HG03575 (cell line): ENCODE measurements around the gene GOLGA6L7.
"Not testable (repeated sequence)": the region's sequence is repeated elsewhere in the genome, so short reads cannot be mapped to it uniquely, and the experiment has no call there.

ENCODE experiments used
- ATAC-seq: cut with Tn5 transposase; IDR thresholded peaks from one replicate; pipeline ENCODE4 v1.9.1; 2021; ENCODE audit not compliant: unreplicated experiment, insufficient number of reproducible peaks, low FRiP score; ENCODE audit errors: extremely low read depth

Gene GOLGA6L7

DNA sequence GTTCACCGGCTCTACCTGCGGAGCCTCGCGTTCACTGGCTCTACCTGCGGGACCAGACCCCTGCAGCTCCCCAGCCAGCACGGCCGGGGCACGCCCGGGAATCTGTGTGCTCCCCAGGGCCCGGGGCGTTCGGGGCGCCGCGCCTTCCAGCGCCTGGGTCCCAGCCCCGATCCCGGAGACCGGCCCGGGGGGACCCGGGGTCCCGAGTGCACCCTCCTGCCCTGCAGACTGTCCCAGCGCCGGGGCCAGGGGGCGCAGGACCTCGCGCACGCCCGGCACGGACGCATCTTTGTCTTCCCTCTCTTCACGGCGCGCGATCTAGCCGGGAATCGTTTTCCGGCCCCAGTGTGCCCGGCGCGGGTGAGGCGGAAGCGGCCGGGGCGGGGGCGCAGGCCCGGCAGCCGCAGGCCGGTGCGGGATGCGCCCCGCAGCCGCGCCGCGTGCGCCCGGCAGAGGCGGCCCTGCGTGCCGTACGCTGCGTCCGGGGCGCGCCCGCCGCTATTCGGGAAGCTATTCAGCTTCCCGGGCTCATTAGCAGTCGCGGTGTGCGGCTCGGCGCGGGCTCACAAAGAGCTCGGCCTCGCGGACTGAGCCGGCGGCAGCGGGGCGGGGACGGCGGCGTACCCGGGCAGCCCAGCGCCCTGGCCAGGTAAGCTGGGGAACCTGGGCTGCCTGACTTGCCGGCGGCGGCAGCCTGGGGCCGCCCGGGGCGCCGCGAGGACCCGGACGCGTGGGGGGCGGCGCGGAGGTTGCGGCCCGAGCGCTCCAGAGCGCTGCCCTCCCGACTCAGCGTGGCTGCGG lies 37.4 kb upstream of the GOLGA6L7 start, which contains the start of gene APBA2:
Gene APBA2, plus strand, starts transcription at position 345 of the 801 bp plus-strand sequence. CDS start 167,911 bp downstream, outside the sequence.
- no peak for ATAC-seq

DNA sequence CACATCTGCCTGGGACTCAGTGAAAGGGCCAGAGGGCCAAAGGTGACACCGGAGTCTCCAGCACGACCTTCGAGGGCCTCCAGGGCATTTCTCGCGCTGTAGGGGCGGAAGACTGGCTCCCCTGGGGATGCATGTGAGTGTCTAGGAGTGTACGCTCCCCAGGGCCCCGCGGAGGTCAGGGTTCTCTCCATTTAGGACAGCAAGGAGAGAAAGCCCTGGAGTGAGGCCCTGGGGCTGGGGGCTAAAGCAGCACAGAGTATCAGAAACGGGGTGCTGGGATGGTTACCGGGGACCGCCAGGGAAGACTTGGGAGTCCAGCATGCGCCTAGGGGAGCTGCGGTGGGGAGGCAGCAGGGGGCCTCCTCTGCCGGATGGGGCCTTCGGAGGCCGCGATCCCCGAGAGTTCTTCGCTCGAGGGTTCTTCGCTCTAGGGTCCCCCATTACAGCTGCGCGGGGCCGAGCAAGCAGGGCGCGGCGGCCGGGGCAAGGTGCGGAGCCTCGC lies 36.7 kb upstream of the GOLGA6L7 start:
- no peak for ATAC-seq

DNA sequence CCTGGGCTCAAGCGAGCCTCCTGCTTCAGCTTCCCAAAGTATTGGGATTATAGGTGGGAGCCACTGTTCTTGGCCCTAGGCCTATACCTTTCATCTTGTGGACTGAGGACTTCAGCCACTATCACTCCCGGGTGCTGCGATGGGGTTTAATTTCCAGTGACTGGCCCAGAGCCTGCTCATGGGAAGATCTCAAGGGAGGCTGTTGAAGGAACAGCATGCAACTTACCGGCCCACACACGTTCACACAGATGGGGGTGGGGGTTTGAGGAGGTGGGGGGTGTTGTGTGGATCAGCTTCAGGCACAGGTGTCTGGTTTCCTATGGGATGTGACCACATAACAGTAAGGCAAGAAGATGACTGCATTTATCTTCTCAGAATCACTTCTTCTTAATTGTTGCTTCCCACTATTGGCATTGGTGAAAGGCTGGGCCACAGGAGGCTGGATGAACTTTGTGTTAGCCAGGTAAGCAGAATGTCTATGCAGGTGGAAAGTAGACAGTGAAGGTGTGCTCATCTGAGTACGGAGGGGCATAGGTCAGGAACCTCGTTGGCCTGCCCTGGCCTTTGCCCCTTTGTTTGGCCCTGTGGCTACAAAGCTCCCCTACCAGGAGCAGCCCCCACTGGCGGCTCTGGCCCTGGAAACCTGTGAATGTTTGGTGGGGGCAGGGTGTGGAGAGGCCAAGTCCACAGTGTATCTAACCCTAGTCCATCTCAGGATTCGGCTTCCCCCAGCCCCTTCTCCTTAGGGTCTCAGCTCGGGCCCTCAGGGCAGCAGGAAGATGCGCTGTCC lies 35.9 kb upstream of the GOLGA6L7 start:
- ATAC-seq, result no peak

DNA sequence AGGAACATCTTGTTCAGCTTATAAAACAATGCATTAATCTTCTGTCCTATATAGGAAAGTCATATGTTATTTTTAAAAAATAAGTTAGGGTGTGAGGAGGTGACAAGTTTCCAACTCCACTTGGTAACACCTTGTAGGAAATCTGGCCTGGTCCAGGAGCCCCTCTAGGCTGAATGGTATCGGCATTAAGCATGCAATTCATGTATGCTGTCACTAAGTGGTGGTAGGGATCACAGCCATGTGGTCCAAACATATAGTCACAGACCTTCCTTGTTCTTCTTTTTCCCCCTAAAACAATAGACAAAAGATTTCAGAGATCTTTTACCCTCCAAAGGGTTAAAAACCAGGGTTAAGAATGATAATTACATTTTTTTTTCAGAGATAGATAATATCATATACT lies 33.2 kb upstream of the GOLGA6L7 start:
- no peak for ATAC-seq

DNA sequence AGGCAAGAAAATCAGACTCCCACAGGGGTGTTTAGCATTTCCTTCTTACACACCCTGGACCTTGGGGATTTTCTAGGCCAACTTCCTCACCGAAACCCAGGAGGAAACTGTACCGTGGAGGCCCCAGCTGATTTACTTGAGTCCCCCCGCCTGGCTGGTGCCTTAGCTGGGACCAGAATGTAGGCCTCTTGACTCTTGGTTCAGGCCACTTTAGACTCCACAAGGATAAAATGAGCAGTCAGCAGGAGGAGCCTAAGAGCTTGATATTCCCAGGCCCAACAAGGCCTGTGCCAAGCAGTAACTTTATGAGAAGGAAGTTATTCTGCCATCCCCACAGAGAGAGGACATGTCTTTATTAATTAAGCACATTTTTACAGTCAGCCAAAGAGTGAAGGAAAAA lies 32.7 kb upstream of the GOLGA6L7 start:
- no peak for ATAC-seq

DNA sequence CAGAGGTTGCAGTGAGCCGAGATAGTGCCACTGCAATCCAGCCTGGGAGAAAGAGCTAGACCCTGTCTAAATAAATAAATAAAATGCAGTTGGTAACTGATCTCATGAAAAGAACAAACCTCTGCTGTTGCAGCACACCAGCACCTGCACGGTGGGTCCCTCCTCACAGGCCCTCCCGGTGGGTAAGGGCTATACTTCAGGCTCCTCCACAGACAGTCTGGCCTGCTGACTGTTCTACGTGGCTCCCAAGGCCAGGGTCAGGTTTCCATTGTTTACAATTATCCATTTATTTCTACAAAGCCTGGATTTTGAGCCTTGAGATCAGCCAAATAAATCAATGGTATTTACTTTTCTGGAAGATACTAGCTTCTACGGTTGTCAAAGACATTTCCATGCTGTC lies 32.2 kb upstream of the GOLGA6L7 start:
- no peak for ATAC-seq

DNA sequence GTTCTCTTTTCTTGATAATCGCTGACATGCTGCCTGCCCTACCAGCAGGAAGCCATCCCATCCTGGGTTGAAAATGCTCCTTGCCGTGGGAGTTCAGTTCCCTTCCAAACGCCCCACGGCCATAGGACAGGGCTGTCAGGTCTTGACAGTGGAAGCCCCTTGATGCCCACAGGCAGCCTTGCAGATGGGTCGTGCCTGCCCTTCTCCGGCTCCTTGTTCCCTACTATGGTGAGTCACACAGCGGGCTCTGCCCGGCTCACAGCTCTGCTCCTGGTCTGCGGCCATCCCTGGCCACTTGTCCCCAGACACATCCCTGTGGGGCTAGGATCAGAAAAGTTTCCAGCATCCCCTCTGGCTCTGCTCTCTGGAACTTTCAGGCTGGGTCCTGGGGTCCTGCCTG lies 31.1 kb upstream of the GOLGA6L7 start:
- no peak for ATAC-seq

DNA sequence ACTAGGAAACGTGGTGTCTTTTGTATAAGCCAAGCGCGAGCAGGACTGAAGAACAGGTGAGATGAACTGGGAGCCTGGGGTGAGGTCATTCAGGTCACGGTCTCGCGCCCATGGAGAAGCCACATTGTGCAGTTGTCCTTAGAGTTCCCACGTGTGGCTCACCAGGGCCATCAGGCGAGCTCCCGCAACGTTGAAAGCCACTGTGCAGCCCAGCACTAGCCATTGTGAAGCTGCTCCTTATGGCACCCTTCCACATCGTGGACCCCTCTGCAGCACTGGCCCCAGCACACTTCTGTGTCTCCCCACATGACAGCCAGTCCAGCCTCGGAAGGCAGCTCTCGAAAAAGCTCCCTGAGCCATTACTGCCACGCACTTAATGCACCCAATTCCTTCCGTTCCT lies 29.8 kb upstream of the GOLGA6L7 start:
- no peak for ATAC-seq

DNA sequence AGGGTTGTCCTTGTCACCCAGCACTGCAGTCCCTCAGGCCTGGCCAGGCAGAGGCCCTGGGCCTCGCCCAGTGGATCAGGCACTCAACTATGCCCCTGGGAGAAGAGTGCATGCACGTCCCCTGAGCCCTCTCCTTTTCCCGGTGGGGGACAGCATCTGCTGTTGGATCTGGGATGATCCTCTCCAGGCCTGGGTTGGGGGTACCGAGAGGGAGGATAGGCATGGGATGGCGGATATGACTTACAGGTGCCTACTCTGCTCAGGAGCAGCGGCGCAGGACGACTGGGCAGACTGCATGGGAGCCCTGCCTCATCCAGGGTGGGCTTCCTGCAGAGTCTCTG lies 28.4 kb upstream of the GOLGA6L7 start:
- no peak for ATAC-seq

DNA sequence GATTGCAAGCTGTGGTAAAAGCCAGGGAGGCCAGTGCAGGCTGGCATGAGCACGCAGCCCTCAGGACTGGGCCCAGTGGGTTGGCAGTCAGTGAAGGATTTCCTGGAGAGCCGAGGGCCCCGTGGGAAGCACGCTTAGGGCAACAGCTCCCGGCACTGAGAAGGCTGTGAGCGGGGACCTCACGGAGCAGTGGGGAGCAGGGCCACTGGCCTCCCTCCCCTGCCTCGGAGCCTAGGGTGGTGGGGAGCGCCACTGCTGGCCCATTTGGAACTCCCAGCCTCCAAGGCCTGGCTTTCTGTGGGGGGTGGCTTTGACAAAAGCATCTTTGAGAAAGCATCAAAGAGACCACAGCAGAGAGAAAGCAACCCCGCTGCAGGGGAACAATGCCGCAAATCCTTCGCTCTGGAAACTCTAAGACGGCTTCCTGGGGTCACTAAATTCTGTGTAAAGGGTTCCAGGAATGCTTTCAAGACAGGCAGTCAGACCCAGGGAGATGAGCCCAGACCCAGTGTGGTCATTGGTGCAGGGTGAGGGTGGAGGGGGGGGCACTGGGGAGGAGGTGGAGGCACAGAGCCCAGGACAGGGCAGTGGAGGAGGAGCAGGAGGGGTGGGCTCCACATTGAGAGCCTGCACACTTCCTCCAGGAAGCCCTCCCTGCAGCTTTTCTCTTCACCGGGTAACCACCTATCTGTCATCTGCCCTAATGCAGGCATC lies 27.8 kb upstream of the GOLGA6L7 start:
- no peak for ATAC-seq

DNA sequence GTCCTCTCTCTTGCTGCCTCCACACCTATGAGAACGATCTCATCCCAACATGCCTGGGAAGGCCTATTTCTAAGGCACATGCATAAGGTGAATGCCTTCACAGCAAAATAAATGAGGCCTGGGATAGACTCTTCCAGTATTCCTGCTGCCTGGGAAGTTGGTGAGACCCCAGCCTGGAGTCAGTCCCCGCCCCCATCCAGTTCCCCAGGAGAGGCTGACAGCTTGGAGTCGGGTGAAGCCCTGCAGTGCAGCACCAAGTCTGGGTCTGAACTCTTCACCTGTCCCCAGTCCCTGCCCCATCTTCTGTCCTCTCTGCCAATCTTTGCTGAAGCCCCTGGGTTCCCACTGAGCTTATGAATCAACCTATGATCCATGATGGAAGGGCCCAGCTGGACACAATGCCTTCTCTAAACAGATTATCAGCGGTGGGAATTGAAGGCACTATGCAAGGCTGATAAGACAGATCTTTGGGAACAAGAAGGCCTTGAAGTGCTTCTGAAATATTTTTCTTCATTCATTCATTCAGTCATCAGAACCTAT lies 27.1 kb upstream of the GOLGA6L7 start:
- no peak for ATAC-seq

DNA sequence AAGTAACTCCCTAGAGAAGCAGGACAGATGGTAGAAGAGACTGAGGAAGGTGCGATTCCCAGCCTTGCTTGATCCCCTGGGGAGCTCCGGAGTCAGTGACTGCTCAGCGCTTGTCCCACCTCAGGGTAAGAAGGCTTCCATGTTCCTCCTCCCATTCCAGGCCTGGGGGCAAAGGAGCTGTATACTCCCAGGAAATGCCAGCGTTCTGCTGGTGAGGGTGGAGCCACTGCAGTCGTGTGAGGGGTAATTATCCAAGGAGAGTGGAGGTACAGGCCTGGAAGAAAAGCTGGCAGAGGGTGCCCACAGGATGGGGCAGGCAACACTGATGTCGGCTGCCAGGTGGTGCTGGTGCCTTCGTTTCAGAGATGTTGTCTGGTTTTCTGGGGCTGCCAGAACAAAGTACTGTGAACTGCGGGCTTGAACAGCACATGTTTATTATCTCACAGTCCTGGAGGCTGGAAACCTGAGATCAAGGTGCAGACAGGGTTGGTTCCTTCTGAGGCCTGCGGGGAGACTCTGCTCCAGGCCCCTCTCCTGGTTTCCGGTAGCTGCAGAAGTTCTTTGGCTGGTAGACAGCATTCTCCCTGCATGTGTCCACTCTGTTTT lies 25.2 kb upstream of the GOLGA6L7 start:
- ATAC-seq, result no peak

DNA sequence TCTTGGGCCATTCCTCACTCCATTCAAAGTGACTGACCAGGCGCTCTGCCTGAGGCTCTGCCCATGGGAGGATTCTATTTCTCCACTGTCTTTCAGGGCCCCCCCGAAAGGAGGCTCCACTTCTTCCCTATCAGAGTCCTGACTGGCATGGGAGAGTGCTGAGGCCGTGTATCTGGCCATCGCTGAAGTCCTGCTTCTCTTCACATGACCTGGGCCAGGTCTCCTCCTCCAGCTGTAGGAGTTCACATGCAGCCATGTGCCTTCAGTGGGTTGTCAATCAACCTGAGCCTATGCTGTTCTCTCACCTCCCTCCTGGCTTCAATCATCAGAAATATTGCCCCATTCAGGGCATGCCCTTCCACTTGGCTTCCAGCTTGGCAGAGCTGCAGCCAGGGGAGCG lies 24.6 kb upstream of the GOLGA6L7 start:
- ATAC-seq, result no peak

DNA sequence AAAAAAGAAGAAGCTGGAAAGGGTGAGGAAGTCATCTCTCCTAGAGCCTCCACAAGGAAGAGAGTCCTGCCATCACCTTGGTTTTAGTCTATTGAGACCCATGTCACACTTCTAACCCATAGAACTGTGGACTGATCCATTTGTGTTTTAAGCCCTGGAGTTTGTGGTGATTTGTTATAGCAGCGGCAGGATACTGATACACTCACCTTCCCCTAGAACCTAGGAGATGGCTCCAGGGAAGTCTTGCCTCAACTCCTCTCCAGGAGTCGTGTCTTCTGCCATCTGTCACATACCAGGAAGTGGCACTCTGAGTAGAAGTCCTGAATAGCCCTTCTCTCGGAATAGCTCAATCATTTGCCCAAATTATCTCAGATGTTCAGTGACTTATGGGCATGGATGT lies 22.7 kb upstream of the GOLGA6L7 start:
- ATAC-seq, result no peak

DNA sequence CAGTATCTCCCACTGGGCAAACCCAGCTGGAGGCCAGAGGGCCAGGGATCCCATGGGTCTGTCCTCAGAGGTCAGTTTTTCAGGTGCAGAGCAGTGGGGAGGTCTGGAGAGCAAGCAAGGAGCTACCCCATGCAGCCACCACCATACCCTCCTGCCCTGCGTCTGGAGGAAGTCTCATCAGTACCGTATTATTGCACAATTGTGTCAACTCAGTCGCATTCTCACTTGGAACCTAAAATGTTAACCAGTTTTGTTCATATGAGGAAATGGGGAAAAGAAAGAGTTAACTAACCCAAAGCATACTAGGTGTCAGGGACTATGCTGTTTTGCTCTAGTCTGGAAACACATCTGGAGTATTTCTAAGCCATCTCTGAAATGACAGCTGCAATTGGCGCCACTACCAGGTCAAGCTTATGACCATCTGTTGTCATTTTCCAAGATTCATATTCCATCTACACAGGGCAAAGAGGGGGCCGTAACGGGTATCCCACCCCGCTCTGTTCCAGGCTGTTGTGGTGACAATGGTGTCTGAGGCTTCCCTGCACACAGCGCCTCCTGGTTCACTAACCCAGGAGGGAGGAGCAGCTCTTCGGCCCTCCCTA lies 20.4 kb upstream of the GOLGA6L7 start:
- ATAC-seq, result no peak

DNA sequence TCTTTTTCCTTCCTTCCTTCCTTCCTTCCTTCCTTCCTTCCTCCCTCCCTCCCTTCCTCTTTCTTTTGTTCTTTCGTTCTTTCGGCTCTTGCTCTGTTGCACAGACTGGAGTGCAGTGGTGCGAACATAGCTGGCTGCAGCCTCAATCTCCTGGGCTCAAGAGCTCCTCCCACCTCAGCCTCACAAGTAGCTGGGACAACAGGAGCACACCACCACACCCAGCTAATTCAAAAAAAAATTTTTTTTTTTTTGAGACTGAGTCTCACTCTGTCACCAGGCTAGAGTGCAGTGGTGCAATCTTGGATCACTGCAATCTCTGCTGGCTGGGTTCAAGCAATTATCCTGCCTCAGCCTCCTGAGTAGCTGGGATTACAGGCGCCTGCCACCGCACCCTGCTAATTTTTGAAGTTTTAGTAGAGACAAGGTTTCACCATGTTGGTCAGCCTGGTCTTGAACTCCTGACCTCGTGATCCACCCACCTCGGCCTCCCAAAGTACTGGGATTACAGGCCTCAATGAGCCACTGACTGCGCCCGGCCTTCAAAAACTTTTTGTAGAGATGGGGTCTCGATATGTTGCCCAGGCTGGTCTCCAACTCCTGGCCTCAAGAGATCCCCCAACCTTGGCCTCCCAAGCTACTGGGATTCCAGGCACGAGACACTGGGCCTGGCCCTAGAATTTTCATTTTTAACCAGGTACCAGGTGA lies 13.3 kb upstream of the GOLGA6L7 start:
- ATAC-seq, result not testable (repeated sequence)

DNA sequence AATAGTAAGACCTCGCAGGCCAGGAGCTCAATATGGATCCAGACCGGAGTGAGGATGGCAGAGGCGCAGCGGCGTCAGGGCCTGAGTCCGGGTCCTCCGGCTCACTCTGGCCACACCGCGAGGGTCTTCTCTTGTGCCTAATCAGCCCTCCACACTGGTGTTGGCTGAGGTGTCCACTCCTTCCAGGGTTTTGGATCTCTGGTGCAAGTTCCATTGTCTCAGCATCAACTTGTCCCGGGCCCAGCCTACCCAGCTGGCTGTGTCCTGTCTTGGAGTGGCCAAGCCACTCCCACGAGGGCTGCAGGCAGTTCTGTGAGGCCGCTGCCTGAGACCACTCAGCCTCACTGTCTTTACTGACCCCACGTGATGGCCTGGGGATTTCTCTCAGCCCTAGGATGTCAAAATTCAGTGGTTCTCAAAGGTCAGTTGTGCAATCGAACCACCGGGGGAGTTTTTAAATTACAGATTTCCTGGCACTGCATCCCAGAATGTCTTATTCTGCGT lies 12.6 kb upstream of the GOLGA6L7 start:
- ATAC-seq, result no peak

DNA sequence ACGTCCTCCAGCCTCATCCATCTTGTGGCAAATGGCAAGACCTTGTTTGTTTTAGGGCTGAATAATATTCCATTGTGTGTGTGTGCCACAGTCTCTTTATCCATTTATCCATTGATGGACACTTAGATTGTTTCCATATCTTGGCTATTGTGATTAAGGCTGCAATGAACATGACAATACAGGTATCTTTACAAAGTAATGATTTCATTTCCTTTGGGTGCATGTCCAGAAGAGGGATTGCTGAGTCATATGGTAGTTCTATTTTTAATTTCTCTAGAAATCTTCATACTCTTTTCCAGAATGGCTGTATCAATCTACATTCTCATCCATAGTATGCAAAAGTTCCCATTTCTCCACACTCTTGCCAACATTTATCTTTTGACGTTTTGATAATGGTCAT lies 6.1 kb upstream of the GOLGA6L7 start:
- ATAC-seq, result not testable (repeated sequence)
